HCT116 (cell line): ENCODE data around the gene MYLK3. TPM values are rescaled to one million over a fixed set of nuclear protein-coding genes. Genes with fewer than 3 reads are reported as not detected.

Experiments used
- ATAC-seq: fragments of 200-7000 bp; cut with Tn5 transposase; 2 replicates; pipeline ENCODE4 v1.9.1; 2020; ENCODE audit warnings: mild to moderate bottlenecking, moderate library complexity
- Bru-seq: library from RNA; stranded (reverse); fragments of 400-500 nt; gene quantifications from one replicate; lab custom pipeline; 2021; lab: Mats Ljungman, UMichigan
- BruChase-seq, 2 experiments: library from RNA; stranded (reverse); fragments of 400-500 nt; gene quantifications; one replicate each; lab custom pipeline; 2021; lab: Mats Ljungman, UMichigan
- BruUV-seq: library from RNA; stranded (reverse); fragments of 400-500 nt; replicated peaks from 2 replicates; lab custom pipeline; 2021; lab: Mats Ljungman, UMichigan
- CTCF ChIA-PET: fragments of 300-600 bp; sonication (Branson Sonifier 250); formaldehyde crosslinking; loops from one replicate; lab custom pipeline; 2021; ENCODE audit warnings: antibody characterized with exemption; lab: Charles Lee
- POLR2A ChIA-PET: fragments of 300-600, 350-600 bp; sonication (Branson Sonifier 250); formaldehyde crosslinking; loops from one replicate; lab custom pipeline; 2021; ENCODE audit warnings: antibody characterized with exemption; lab: Charles Lee
- RAD21 ChIA-PET, 2 experiments: fragments of 300-600 bp; sonication (Branson Sonifier 250); formaldehyde crosslinking; loops; one replicate each; lab custom pipeline; 2023; ENCODE audit warnings: low total read pairs in 2 of 2; ENCODE audit not compliant: uncharacterized antibody in 2 of 2, unreplicated experiment in 2 of 2, low non-redundant PET in 1 of 2; lab: Charles Lee
- DNase-seq: peaks from one replicate; pipeline ENCODE4 v3.0.0-alpha.2; 2010; ENCODE audit warnings: low read depth, low spot score
- H2AFZ ChIP-seq: fragments of 200-600 bp; shearing (Covaris generic), sonication (generic); 2 replicates; pipeline ENCODE4 v1.6.1; 2017; ENCODE audit warnings: low read depth, mixed run types, mixed read lengths, antibody characterized with exemption, low read length; ENCODE audit not compliant: poor library complexity, severe bottlenecking
- H3K27ac ChIP-seq: 2 replicates; pipeline ENCODE4 v1.5.1; 2012; ENCODE audit warnings: low read depth, low read length
- H3K27me3 ChIP-seq: fragments of 200-600 bp; sonication (generic); 2 replicates; pipeline ENCODE4 v1.6.1; 2016; ENCODE audit warnings: mixed run types, low read length, mixed read lengths; ENCODE audit not compliant: insufficient read depth
- H3K36me3 ChIP-seq, 2 experiments: fragments of 200-500 bp in 1 of 2; fragments of 200-600 bp in 1 of 2; sonication (Bioruptor generic) in 1 of 2; sonication (generic) in 1 of 2; 2 replicates each; pipeline versions ENCODE4 v1.5.1 to v1.6.1; 2014 to 2016; ENCODE audit warnings: low read length in 2 of 2, inconsistent platforms in 1 of 2, mixed read lengths in 1 of 2, mixed run types in 1 of 2; ENCODE audit not compliant: insufficient read depth in 2 of 2, control insufficient read depth in 1 of 2
- H3K4me1 ChIP-seq, 2 experiments: fragments of 200-600 bp in 1 of 2; sonication (generic) in 1 of 2; 2 replicates each; pipeline versions ENCODE4 v1.5.1 to v1.6.1; 2012 to 2017; ENCODE audit warnings: low read length in 2 of 2, inconsistent platforms in 1 of 2, mild to moderate bottlenecking in 1 of 2, mixed read lengths in 1 of 2, mixed run types in 1 of 2, moderate library complexity in 1 of 2; ENCODE audit not compliant: insufficient read depth in 2 of 2, control insufficient read depth in 1 of 2
- H3K4me2 ChIP-seq: fragments of 200-600 bp; sonication (generic); 2 replicates; pipeline ENCODE4 v1.6.1; 2017; ENCODE audit warnings: mixed run types, low read length, mixed read lengths
- H3K4me3 ChIP-seq, 2 experiments: fragments of 200-600 bp in 1 of 2; sonication (generic) in 1 of 2; replicated peaks in 1 of 2; 2 replicates each; pipeline ENCODE4 v1.5.1; 2011 to 2016; ENCODE audit warnings: low read length in 2 of 2, control low read depth in 1 of 2, low read depth in 1 of 2, mild to moderate bottlenecking in 1 of 2, mixed read lengths in 1 of 2, mixed run types in 1 of 2
- H3K79me2 ChIP-seq: fragments of 200-600 bp; sonication (generic); 2 replicates; pipeline ENCODE4 v1.6.1; 2017; ENCODE audit warnings: mild to moderate bottlenecking, mixed run types, low read length, moderate library complexity, mixed read lengths; ENCODE audit not compliant: insufficient read depth
- H3K9ac ChIP-seq: fragments of 200-600 bp; sonication (generic); 2 replicates; pipeline ENCODE4 v1.6.1; 2016; ENCODE audit warnings: low read length, mixed read lengths
- H3K9me2 ChIP-seq: fragments of 200-600 bp; sonication (generic), shearing (Covaris generic); 2 replicates; pipeline ENCODE4 v1.6.1; 2017; ENCODE audit warnings: mixed run types, mild to moderate bottlenecking, moderate library complexity; ENCODE audit not compliant: insufficient read depth
- H3K9me3 ChIP-seq, 2 experiments: fragments of 200-500 bp in 1 of 2; fragments of 200-600 bp in 1 of 2; sonication (Bioruptor generic) in 1 of 2; sonication (generic) in 1 of 2; 2 replicates each; pipeline ENCODE4 v1.6.1; 2014 to 2017; ENCODE audit warnings: low read length in 2 of 2, mixed read lengths in 2 of 2, inconsistent platforms in 1 of 2, low read depth in 1 of 2, mild to moderate bottlenecking in 1 of 2, mixed run types in 1 of 2, moderate library complexity in 1 of 2; ENCODE audit not compliant: control insufficient read depth in 1 of 2, insufficient read depth in 1 of 2
- H4K20me1 ChIP-seq: fragments of 200-600 bp; sonication (generic), shearing (Covaris generic); 2 replicates; pipeline ENCODE4 v1.6.1; 2017; ENCODE audit warnings: mixed run types, mild to moderate bottlenecking, moderate library complexity; ENCODE audit not compliant: insufficient read depth
- ATF3 ChIP-seq: IDR thresholded peaks from 2 replicates; pipeline ENCODE4 v1.6.1; 2012
- CBX3 ChIP-seq: IDR thresholded peaks from 2 replicates; pipeline ENCODE4 v1.6.1; 2012; ENCODE audit warnings: low read depth
- CEBPB ChIP-seq: IDR thresholded peaks from 2 replicates; pipeline ENCODE4 v1.6.1; 2012; ENCODE audit warnings: low read depth
- CTCF ChIP-seq, 3 experiments: fragments of 200-600 bp in 1 of 3; sonication (generic) in 1 of 3; IDR thresholded peaks in 2 of 3; conservative IDR thresholded peaks in 1 of 3; 2 replicates each; pipeline ENCODE4 v1.5.1; 2012 to 2017; ENCODE audit warnings: low read depth in 2 of 3, low read length in 2 of 3, antibody characterized with exemption in 1 of 3, borderline replicate concordance in 1 of 3, control low read depth in 1 of 3, mild to moderate bottlenecking in 1 of 3, mixed read lengths in 1 of 3, mixed run types in 1 of 3, moderate library complexity in 1 of 3; ENCODE audit not compliant: insufficient read depth in 1 of 3
- EGR1 ChIP-seq: IDR thresholded peaks from 2 replicates; pipeline ENCODE4 v1.6.1; 2012; ENCODE audit warnings: low read depth
- ELF1 ChIP-seq: IDR thresholded peaks from 2 replicates; pipeline ENCODE4 v1.6.1; 2012; ENCODE audit warnings: low read depth, borderline replicate concordance
- JUND ChIP-seq: IDR thresholded peaks from 2 replicates; pipeline ENCODE4 v1.6.1; 2012
- MAX ChIP-seq: IDR thresholded peaks from 2 replicates; pipeline ENCODE4 v1.6.1; 2012
- POLR2AphosphoS5 ChIP-seq: IDR thresholded peaks from 2 replicates; pipeline ENCODE4 v1.6.1; 2011; ENCODE audit warnings: mild to moderate bottlenecking, low read depth, low read length, moderate library complexity
- RAD21 ChIP-seq: IDR thresholded peaks from 2 replicates; pipeline ENCODE4 v1.6.1; 2012; ENCODE audit warnings: low read depth, mild to moderate bottlenecking
- REST ChIP-seq: IDR thresholded peaks from 2 replicates; pipeline ENCODE4 v1.6.1; 2012; ENCODE audit warnings: low read depth
- SRF ChIP-seq: IDR thresholded peaks from 2 replicates; pipeline ENCODE4 v1.6.1; 2012; ENCODE audit warnings: low read depth
- YY1 ChIP-seq: IDR thresholded peaks from 2 replicates; pipeline ENCODE4 v1.6.1; 2011; ENCODE audit warnings: low read length, low read depth, moderate library complexity, mild to moderate bottlenecking; ENCODE audit not compliant: insufficient replicate concordance; ENCODE audit errors: extremely low read depth
- ZNF274 ChIP-seq: fragments of 200-500 bp; sonication (Bioruptor generic); IDR thresholded peaks from 2 replicates; pipeline ENCODE4 v1.6.1; 2014; ENCODE audit warnings: mild to moderate bottlenecking, low read depth, low read length, inconsistent platforms
- intact Hi-C: fragments of 100-400 bp; cut with micrococcal nuclease; formaldehyde crosslinking; loops from 2 replicates; pipeline ENCODE4 v1.10.0; 2022
- long read RNA-seq: library from polyadenylated mRNA; unstranded; transcript quantifications from one replicate; pipeline ENCODE4 v2.0.0, GENCODE V29; 2021; ENCODE audit not compliant: unreplicated experiment
- polyA plus RNA-seq: library from polyadenylated mRNA; unstranded; fragments of >200 nt; gene quantifications from 2 replicates; pipeline ENCODE4 v1.2.1, GENCODE V29; 2012; ENCODE audit warnings: missing spikeins
- total RNA-seq: library from RNA; stranded (reverse); gene quantifications from one replicate; pipeline ENCODE4 v1.2.1, GENCODE V29; 2021; ENCODE audit not compliant: unreplicated experiment

MYLK3 gene
- total RNA-seq = 0.22 TPM
- polyA plus RNA-seq = 0.11 and 0.13 TPM in 2 replicates
- Bru-seq, nascent RNA = percentile 16 among the genes with signal in this experiment
- percentile 20 among the genes with signal in this experiment for BruChase-seq, experiment 1, labeled RNA remaining after a 6-hour chase
- percentile 22 among the genes with signal in this experiment for BruChase-seq, experiment 2, labeled RNA remaining after a 2-hour chase
- long read RNA-seq = 0 reads

GRCh38 chr16:46747777-46748651, at the start of gene MYLK3:
TSS of gene MYLK3 (minus strand) at chr16:46748344. CDS start at chr16:46748193, 151 bp downstream.
- TF ChIP-seq MAX (no peak), SRF (no peak), JUND (no peak), ZNF274 (no peak), CTCF (IDR thresholded peaks at IDR 0.05 in 2 of 3, conservative IDR thresholded peaks at IDR 0.05 in 1 of 3; ENCODE audit: borderline replicate concordance in 1 of 3, insufficient read depth in 1 of 3, low read depth in 2 of 3, low read length in 2 of 3) (no peak), RAD21 (no peak), REST (no peak), CEBPB (no peak), YY1 (no peak), EGR1 (no peak), POLR2AphosphoS5 (no peak), ELF1 (no peak), ATF3 (no peak), CBX3 (no peak)
- ATAC-seq (no peak), DNase-seq (no peak)
- Histone ChIP-seq H3K27ac (no peak within 1 kb of the TSS), H3K9me3 (no peaks in the 10 kb centered on the region), H3K79me2 (no peaks in the 10 kb centered on the region), H3K9me2 (no peaks in the 10 kb centered on the region), H4K20me1 (no peaks in the 10 kb centered on the region), H3K4me2 (no peak within 1 kb of the TSS), H2AFZ (no peak within 1 kb of the TSS), H3K36me3 (no peaks in the 10 kb centered on the region), H3K9ac (no peak within 1 kb of the TSS), H3K4me3 (no peak within 1 kb of the TSS), H3K27me3 (no peaks in the 10 kb centered on the region), H3K4me1 (no peaks in the 10 kb centered on the region)
- no TSS peak for BruUV-seq
- CTCF ChIA-PET = no interaction called here
- POLR2A ChIA-PET = no interaction called here
- intact Hi-C loops = no loop called here
- RAD21 ChIA-PET = no interaction called here
